ENCODE results near the gene UBTD1.

Gene UBTD1

DNA sequence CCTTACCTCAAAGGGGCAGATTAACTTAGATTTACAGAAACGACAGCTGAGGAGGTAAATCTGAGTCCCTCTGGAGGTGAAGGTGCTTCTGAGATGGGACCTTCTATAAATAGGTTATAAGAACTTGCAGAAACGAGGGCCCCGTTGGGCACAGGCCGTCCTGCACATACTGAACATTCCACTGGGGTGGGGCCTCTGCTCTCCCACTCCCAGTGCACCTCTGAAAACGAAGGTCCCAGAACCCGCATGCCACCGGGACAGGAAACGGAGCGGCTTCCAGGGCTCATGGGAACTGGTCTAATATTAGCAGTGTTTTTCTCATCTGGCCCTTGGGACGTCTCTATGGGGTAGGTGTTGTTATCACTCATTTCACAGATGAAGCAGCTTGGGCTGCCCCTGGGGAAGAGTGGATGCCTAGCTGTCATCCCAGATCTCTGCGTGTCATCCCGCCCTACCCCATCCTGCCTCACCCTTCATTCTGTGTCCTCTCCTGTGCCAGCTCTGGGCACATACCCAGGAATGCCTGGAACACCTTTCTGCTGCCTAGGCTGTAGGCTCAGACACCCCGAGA is 110.4 kb downstream of the UBTD1 start:
- no peak for DNase-seq (ENCODE audit: extremely low read depth, insufficient read length)
- TF ChIP-seq, protein P1, sequence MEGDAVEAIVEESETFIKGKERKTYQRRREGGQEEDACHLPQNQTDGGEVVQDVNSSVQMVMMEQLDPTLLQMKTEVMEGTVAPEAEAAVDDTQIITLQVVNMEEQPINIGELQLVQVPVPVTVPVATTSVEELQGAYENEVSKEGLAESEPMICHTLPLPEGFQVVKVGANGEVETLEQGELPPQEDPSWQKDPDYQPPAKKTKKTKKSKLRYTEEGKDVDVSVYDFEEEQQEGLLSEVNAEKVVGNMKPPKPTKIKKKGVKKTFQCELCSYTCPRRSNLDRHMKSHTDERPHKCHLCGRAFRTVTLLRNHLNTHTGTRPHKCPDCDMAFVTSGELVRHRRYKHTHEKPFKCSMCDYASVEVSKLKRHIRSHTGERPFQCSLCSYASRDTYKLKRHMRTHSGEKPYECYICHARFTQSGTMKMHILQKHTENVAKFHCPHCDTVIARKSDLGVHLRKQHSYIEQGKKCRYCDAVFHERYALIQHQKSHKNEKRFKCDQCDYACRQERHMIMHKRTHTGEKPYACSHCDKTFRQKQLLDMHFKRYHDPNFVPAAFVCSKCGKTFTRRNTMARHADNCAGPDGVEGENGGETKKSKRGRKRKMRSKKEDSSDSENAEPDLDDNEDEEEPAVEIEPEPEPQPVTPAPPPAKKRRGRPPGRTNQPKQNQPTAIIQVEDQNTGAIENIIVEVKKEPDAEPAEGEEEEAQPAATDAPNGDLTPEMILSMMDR (IDR thresholded peaks at IDR 0.05; ENCODE audit: insufficient read depth, low read length, poor library complexity, severe bottlenecking): no peak
- no peaks in the 10 kb centered on the region for H3K27me3 ChIP-seq (replicated peaks; ENCODE audit: control insufficient read depth, insufficient read depth, low read length)
- no peaks in the 10 kb centered on the region for H3K36me3 ChIP-seq (ENCODE audit: control insufficient read depth, insufficient read depth, low read length)
- H3K4me3 ChIP-seq (replicated peaks; ENCODE audit: low read depth, low read length): no peak overlapping the region

DNA sequence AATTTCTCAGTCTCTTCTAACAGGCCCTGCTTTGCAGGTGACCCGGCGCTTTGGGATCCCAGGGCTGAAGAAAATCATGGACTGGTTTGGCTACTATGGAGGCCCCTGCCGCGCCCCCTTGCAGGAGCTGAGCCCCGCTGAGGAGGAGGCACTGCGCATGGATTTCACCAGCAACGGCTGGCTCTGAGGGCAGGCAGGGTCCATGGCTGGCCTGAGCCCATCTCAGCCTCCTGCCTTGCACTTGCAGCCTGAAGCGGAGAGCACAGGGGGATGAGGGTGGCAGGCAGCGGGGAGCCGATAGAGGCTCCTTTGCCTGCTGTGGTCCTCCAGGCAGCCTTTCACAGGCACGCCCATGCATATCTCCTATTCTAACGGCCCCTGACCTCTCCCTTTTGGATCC is 112.7 kb downstream of the UBTD1 start:
- Histone ChIP-seq H3K36me3 (ENCODE audit: control insufficient read depth, insufficient read depth, low read length) (no peaks in the 10 kb centered on the region), H3K27me3 (replicated peaks; ENCODE audit: control insufficient read depth, insufficient read depth, low read length) (no peaks in the 10 kb centered on the region), H3K4me3 (replicated peaks; ENCODE audit: low read depth, low read length) (no peak overlapping the region)
- TF ChIP-seq, protein P1 (IDR thresholded peaks at IDR 0.05; ENCODE audit: insufficient read depth, low read length, poor library complexity, severe bottlenecking): no peak
- DNase-seq (ENCODE audit: extremely low read depth, insufficient read length): no peak

DNA sequence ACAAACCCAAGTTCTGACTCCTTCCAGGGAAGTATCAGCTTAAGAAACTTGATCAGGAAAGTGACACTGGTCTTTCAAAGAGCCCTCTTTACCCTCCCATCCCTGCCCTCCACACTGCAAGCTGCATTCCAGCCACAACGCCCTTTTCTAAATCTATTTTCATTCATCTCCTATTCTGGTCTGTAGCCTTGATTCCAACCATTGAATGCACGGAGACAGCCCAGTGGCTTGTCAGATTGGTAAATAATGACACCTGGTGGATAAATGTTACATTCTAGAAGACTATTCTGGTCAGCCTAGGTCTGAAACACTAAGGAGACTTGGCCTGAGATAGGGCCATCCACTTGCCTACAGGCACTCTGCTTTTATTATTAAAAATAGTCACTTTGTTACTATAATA is 113.7 kb downstream of the UBTD1 start:
- H3K27me3 ChIP-seq (replicated peaks; ENCODE audit: control insufficient read depth, insufficient read depth, low read length): no peaks in the 10 kb centered on the region
- H3K4me3 ChIP-seq (replicated peaks; ENCODE audit: low read depth, low read length): no peak overlapping the region
- no peak for DNase-seq (ENCODE audit: extremely low read depth, insufficient read length)
- TF ChIP-seq, protein P1 (IDR thresholded peaks at IDR 0.05; ENCODE audit: insufficient read depth, low read length, poor library complexity, severe bottlenecking): peak; percentile 28
- H3K36me3 ChIP-seq (ENCODE audit: control insufficient read depth, insufficient read depth, low read length): no peaks in the 10 kb centered on the region

DNA sequence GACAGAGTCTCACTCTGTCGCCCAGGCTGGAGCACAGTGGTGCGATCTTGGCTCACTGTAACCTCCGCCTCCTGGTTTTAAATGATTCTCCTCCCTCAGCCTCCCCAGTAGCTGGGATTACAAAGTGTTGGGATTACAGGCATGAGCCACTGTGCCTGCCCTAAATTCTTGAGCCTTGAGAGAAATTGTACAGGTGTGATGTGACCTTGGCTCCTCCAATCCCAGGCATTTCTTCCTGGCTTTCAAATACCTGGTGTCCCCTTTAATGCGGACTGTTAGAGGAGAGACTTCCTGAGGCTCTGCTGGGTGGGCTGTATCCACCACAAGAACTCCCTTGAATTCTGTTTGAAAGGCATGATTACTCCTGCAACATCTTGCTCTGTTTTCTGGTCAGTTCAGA is 119.6 kb downstream of the UBTD1 start:
- no peaks in the 10 kb centered on the region for H3K27me3 ChIP-seq (replicated peaks; ENCODE audit: control insufficient read depth, insufficient read depth, low read length)
- H3K4me3 ChIP-seq (replicated peaks; ENCODE audit: low read depth, low read length): no peak overlapping the region
- no peak for DNase-seq (ENCODE audit: extremely low read depth, insufficient read length)
- H3K36me3 ChIP-seq (ENCODE audit: control insufficient read depth, insufficient read depth, low read length): no peaks in the 10 kb centered on the region
- TF ChIP-seq, protein P1 (IDR thresholded peaks at IDR 0.05; ENCODE audit: insufficient read depth, low read length, poor library complexity, severe bottlenecking): no peak

DNA sequence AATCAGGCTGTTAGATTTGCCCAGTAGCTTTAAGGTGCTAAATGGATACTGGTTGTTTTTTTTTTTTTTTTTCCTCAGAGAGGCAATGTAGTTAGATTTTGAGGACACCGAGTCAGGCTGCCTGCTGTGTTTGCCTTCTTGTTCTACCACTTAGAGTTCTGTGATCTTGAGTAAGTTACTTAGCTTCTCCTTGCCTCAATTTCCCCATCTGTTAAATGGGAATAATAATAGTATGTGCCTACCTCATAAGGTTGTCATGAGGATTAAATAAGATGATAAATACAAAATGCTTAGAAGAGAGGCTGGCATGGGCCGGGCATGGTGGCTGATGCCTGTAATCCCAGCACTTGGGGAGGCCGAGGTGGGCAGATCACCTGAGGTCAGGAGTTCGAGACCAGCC is 120.0 kb downstream of the UBTD1 start:
- no peak overlapping the region for H3K4me3 ChIP-seq (replicated peaks; ENCODE audit: low read depth, low read length)
- H3K27me3 ChIP-seq (replicated peaks; ENCODE audit: control insufficient read depth, insufficient read depth, low read length): no peaks in the 10 kb centered on the region
- H3K36me3 ChIP-seq (ENCODE audit: control insufficient read depth, insufficient read depth, low read length): no peaks in the 10 kb centered on the region
- TF ChIP-seq, protein P1 (IDR thresholded peaks at IDR 0.05; ENCODE audit: insufficient read depth, low read length, poor library complexity, severe bottlenecking): no peak
- DNase-seq (ENCODE audit: extremely low read depth, insufficient read length): no peak
